Measurements from ENCODE around the gene JADE1.
A peak's percentile ranks its signal among the peaks of the same experiment; 100 is the strongest.

Gene JADE1

DNA sequence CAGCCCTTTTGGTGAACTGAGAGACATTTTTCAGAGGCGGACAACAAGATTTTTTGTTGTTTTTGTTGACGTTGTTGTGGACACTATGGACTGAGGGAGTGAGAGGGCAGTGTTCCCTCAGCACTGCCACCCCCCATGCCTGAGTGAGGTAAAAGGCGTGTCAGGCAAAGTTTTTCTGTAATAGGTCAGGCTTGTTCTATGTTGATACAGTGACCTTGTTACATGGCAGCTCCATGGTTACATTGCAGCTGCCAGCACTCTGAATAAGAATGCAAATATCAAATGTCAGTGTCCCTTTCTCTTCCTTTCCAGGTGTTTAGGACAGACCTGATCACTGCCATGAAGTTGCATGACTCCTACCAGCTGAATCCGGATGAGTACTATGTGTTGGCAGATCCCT lies 36.6 kb downstream of the JADE1 start:
- no peak for DNase-seq

DNA sequence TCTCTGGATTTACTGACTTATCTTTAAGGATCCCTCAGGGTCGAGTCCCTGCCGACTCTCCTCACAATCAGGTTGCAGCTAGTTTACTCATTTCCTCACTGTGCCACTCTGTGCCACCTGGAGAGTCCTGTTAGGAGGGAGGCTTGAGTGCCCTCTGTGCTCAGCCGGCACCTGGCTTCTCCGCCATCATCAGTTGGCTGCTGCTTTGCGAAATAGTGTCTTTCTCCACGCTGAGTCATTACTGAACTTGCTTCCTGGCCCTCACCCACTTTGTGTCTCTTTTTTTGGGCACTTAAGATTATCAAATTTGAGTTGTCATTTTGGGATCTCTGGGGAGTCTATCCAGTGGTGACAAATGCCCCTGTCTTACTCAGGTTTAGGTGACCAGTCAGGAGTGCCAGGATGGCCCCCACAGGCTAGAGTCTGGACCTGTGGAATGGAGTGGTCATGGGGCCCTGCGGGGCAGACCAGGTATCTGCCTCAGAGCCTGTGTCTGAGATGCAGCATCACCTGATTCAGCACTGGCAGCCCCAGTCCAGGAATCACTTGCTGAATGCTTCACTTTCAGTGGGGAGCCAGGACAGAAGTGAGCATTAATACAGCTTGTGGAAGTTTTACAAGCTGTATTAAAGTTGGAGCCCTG lies 37.7 kb downstream of the JADE1 start:
- no peak for DNase-seq

DNA sequence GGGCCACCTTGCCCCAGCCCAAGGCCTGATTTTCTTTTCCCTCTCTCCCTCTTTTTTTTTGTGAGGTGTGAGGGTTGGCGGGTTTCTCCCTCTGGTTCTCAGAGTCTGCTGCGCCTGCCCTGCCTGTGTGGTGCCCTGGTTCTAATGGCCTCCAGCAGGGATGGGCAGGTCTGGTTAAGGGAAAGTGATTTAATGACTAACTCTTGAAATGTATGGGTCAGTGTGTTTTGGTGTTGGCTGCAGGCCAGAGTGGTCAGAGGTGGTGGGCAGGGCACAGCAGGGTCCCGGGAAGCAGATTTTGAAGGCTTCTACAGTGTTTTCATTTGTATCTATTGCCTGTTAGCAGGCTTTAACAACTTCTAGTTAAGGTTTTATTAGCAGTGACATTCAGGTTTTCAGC lies 39.0 kb downstream of the JADE1 start:
- no peak for DNase-seq

DNA sequence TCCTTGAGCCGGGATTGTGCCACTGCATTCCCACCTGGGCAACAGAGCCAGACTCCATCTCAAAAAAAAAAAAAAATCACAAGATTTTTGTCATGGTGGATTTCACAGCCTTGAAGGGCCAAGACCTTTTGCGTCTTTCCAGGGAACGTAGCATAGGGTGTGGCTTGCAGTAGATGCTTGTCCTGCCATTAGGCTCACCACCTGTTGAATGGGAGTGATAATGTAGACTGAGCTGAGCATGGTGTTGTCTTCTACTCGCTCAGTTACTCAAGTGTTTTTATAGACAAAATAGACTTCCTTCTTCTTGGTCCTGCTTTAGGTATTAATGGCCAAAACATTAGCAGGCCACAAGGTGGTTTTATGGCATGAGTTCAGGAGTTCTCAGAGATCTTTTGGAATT lies 40.8 kb downstream of the JADE1 start:
- DNase-seq = no peak

GRCh38 chr4:128853741-128854140 lies 44.2 kb downstream of the JADE1 start:
- no peak for DNase-seq

DNA sequence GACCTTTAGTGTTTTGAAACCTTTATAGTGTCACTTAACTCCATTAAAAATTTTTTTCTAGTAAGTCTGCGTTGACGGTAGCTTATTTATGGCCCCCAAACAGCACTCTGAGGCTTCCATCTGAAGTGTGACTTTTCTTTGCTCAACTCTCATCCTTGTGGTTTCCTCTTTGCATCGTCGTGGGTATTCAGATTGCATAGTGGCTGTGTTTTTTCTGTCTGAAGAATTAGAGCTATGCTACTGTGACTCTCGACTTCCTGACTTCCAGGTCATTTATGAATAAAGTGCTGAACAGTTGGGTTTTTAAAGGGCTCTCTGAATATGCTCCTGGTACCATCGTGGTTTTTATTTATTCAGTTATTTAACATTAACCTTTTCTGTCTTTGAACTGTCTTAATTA lies 44.9 kb downstream of the JADE1 start:
- no peak for DNase-seq

DNA sequence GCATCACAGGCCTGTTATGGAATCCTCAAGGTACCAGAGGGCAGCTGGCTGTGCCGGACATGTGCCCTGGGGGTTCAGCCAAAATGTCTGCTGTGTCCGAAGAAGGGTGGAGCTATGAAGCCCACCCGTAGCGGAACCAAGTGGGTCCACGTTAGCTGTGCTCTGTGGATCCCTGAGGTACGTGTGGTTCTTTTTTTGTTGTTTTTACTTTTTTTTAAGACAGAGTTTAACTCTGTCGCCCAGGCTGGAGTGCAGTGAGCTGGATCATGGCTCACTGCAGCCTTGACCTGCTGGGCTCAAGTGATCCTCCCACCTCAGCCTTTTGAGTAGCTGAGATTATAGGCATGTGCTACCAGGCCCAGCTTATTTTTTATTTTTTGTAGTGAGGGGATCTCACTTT lies 46.1 kb downstream of the JADE1 start:
- DNase-seq = no peak

- no peak for DNase-seq
Measured at GRCh38 chr4:128856246-128856645, 46.7 kb downstream of the JADE1 start.

DNA sequence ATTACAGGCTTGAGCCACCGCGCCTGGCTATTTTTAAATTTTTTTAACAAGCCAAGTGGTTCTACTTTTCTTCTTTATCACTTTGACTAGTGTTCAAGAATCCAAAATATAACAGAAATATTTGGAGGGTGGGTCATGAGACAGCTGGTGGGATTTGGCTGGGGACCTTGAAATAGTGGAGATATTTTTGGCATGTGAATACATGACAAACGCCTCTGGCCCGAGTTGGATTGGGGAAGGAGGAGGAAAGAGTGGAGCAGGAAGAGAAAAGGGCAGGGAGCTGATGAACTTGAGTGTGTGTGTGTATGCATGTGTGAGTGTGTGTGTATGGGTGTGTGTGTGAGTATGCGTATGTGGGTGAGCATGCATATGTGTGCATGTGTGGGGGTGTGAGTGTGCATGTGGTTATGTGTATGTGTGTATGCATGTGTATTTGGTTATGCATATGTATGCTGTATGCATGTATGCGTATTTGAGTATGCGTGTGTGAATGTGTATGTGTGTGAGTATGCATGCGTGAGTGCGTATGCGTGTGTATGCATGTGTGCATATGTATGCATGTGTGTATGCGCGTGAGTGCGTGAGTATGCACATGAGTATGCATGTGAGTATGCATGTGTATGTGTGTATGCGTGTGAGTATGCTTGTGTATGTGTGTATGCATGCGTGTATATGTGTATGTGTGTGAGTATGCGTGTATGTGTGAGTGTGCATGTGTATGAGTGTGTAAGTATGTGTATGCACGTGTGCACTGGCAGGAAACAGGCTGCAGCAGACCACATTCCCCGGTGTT lies 49.6 kb downstream of the JADE1 start:
- no peak for DNase-seq

GRCh38 chr4:128859887-128860677 lies 50.6 kb downstream of the JADE1 start:
- DNase-seq = no peak

DNA sequence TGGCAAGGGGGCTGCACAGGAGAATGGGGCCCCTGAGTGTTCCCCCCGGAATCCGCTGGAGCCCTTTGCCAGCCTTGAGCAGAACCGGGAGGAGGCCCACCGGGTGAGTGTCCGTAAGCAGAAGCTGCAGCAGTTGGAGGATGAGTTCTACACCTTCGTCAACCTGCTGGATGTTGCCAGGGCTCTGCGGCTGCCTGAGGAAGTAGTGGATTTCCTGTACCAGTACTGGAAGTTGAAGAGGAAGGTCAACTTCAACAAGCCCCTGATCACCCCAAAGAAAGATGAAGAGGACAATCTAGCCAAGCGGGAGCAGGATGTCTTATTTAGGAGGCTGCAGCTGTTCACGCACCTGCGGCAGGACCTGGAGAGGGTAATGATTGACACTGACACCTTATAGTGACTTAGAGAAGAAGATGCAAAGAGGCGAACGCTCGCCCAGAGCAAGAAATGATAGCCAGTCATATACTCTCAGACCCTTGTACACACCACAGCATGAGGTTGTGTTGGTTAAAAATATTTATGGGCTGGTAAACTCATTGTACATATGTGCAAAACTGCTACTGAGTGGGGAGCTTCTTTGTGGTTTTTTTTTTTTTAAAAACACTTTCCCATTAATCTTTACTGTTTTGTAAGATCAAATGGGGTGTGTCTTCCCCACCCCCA lies 52.5 kb downstream of the JADE1 start:
- no peak for DNase-seq

DNA sequence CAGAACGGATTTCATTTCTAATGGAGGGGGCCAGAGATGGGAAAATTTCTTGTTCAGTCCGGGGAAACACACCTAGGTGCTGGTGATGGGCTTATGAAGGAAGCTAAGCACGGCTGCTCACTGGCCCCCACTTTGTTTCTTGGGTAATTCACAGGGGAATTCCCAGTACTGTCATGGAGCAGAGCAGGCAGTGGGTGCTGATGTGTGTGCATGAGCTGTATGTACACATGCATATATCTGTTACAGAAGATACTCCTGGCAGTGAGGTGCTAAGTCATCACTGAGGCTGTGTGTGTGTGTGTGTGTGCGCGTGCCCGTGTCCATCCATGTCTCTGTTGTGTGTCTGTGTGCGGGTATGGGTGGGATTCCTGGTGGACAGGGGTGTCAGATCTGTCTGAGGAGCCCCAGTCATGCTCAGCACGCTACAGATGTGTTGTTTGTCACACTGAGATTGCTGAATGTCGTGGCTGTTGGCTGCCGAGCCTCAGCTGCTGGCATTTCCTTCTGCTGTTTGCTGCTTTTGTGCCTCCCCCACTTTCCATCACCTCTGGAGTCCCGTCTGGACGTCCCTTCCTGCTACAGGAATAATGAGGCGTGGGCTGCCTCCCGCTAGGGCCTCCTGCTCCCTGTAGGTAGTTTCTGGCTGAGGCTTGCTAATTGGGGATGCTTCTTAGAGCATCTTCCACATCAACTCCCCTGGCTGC lies 53.3 kb downstream of the JADE1 start:
- peak in 1 of 4 experiments; percentile 10 for DNase-seq

- peak; percentile 14 to 48 (median 31) for DNase-seq
Measured at GRCh38 chr4:128863312-128864075, 54.0 kb downstream of the JADE1 start.

- DNase-seq = no peak
Measured at GRCh38 chr4:128865132-128865531, 55.6 kb downstream of the JADE1 start.

GRCh38 chr4:128866269-128866668 lies 56.8 kb downstream of the JADE1 start:
- DNase-seq = no peak

DNA sequence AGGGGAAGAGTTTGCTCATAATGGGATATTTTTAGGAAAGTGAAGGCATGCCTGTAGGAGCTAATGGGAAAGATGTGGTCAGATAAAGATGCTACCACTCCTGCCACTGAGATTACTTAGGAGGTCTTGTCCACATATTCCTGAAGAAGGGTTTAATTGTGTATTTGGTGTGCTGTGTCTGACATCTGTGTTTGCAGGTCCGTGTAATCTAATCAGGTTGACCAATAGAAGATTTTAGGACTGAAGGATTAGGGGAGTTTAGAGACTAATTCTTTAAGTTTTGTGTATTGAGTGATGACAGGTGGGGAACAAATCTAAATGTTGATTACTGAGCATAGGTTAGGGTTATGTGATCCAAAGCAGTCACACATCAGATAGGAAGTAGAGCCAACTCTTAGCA lies 57.2 kb downstream of the JADE1 start:
- DNase-seq = no peak

DNA sequence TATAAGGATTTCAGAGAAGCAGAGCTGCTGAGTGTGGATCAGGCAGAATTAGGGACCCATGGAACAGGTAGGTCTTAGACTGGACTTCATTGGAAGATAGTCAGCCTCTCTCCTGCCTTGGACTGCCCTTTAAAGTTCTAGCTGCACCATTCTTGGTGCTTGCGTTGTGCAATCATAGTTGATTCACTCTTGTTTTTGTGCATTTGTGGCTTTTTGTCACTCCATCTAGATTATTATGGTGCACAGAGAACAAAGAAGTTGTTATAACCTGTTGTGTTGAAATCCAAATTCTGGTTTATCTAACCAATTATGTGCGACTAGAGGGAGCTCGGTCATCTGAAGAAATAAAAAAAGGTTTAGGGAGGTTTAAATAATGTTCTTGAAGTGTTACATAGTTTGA lies 59.3 kb downstream of the JADE1 start:
- DNase-seq = no peak

GRCh38 chr4:128869776-128870509 lies 60.4 kb downstream of the JADE1 start:
- DNase-seq = no peak

- DNase-seq = no peak
Measured at GRCh38 chr4:128871948-128872347, 62.4 kb downstream of the JADE1 start.

DNA sequence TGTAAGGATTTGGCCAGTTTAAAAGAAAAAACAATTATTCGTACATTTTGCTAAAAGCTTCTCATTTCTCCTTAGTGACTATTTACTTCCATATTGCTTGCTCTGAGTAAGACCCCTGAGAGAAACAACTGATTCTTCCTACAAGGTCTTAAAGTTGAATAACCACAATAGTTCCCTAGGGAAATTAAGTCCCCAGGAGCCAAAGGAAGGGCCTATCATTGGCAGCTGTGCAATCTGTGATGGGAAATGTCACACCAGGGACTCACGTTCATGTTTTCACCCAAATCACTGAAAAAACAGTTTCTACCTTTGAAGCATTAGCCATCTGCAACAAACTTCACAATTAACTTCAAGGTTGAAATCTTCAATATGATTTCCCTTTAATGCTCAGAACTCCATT lies 66.7 kb downstream of the JADE1 start:
- no peak for DNase-seq

DNA sequence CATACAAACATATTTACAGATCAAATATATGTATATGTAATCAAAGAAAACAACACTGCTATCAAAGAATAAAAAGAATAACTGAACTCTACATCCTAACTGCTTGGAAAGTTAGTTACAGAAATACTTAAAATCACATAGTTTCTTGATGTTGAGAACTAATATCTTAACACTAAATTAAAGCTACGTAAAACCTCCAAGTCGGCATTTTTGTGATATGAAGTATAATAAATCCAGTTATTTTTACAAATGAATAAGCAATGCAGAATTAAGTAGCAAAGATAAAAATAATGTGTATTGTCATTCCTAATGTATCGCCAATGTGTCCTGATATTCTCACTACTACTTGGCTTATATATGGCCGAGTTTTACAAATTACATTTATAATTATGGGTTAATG lies 68.4 kb downstream of the JADE1 start:
- no peak for DNase-seq
